Hepatocyte (in vitro differentiated cells): ENCODE measurements around the gene C19orf53. TPM values are rescaled to one million over a fixed set of nuclear protein-coding genes. Genes with fewer than 3 reads are reported as not detected.

ENCODE experiments used
- DNase-seq: peaks from one replicate; pipeline ENCODE4 v3.0.0-alpha.2; 2016; ENCODE audit warnings: low spot score
- H2AFZ ChIP-seq: fragments of 200-600 bp; sonication (generic); 2 replicates; pipeline ENCODE4 v1.6.0; 2016; ENCODE audit warnings: antibody characterized with exemption, mild to moderate bottlenecking
- H3K27ac ChIP-seq: fragments of 200-600 bp; sonication (generic); 2 replicates; pipeline ENCODE4 v1.5.1; 2016; ENCODE audit warnings: mild to moderate bottlenecking
- H3K27me3 ChIP-seq: fragments of 200-600 bp; sonication (generic); 2 replicates; pipeline ENCODE4 v1.6.1; 2016
- H3K36me3 ChIP-seq: fragments of 200-600 bp; sonication (generic); replicated peaks from 2 replicates; pipeline ENCODE4 v1.5.1; 2016; ENCODE audit warnings: low read depth; ENCODE audit not compliant: insufficient read depth
- H3K4me1 ChIP-seq: fragments of 200-600 bp; sonication (generic); 2 replicates; pipeline ENCODE4 v1.5.1; 2016; ENCODE audit warnings: mild to moderate bottlenecking, moderate library complexity; ENCODE audit not compliant: insufficient read depth
- H3K4me2 ChIP-seq: fragments of 200-600 bp; sonication (generic); 2 replicates; pipeline ENCODE4 v1.6.0; 2016
- H3K4me3 ChIP-seq: fragments of 200-600 bp; sonication (generic); 2 replicates; pipeline ENCODE4 v1.5.1; 2016; ENCODE audit warnings: mild to moderate bottlenecking
- H3K79me2 ChIP-seq: fragments of 200-600 bp; sonication (generic); 2 replicates; pipeline ENCODE4 v1.6.0; 2017; ENCODE audit warnings: mild to moderate bottlenecking
- H3K9me2 ChIP-seq: fragments of 200-600 bp; sonication (generic); replicated peaks from 2 replicates; pipeline ENCODE4 v1.6.0; 2017; ENCODE audit warnings: mild to moderate bottlenecking; ENCODE audit not compliant: insufficient read depth
- H3K9me3 ChIP-seq: fragments of 200-600 bp; sonication (generic); 2 replicates; pipeline ENCODE4 v1.5.1; 2016; ENCODE audit warnings: low read depth, mild to moderate bottlenecking
- H4K20me1 ChIP-seq: fragments of 200-600 bp; sonication (generic); 2 replicates; pipeline ENCODE4 v1.6.0; 2016; ENCODE audit warnings: mild to moderate bottlenecking; ENCODE audit not compliant: insufficient read depth, poor library complexity, severe bottlenecking
- EZH2 ChIP-seq: fragments of 200-600 bp; sonication (generic); IDR thresholded peaks from 2 replicates; pipeline ENCODE4 v1.6.1; 2016; ENCODE audit warnings: antibody characterized with exemption, mild to moderate bottlenecking, borderline replicate concordance
- EZH2phosphoT487 ChIP-seq: fragments of 200-600 bp; sonication (generic); IDR thresholded peaks from one replicate; pipeline ENCODE4 v1.6.1; 2018; ENCODE audit warnings: antibody characterized with exemption, mild to moderate bottlenecking, low read depth, moderate library complexity; ENCODE audit not compliant: unreplicated experiment, severe bottlenecking
- WGBS: methylation state at CpG from one replicate; pipeline ENCODE4 v1.1.6; 2016; ENCODE audit warnings: low lambda C conversion rate; ENCODE audit errors: missing lambda C conversion rate; 5-methylcytosine and 5-hydroxymethylcytosine counted together
- polyA plus RNA-seq: library from polyadenylated mRNA; unstranded; fragments of >200 nt; fragmentation: Nextera tagmentation; extraction: Ambion mirVana; gene quantifications from 2 replicates; pipeline ENCODE4 v1.2.1, GENCODE V29; 2016
- total RNA-seq: library from RNA; depleted of rRNA; stranded (reverse); fragments of >200 nt; gene quantifications from 2 replicates; pipeline ENCODE4 v1.2.3, GENCODE V29; 2014
- TF ChIP-seq, protein P1 (sequence below): fragments of 200-600 bp; sonication (generic); IDR thresholded peaks from 2 replicates; pipeline ENCODE4 v1.5.1; 2016; ENCODE audit warnings: antibody characterized with exemption, mild to moderate bottlenecking; ENCODE audit not compliant: poor library complexity

Gene C19orf53
- total and polyA plus RNA-seq, 2 experiments from 2014 or later: 89.2 to 220 TPM

GRCh38 chr19:13766095-13766481 lies 8.2 kb upstream of the C19orf53 start:
- TF ChIP-seq, protein P1, sequence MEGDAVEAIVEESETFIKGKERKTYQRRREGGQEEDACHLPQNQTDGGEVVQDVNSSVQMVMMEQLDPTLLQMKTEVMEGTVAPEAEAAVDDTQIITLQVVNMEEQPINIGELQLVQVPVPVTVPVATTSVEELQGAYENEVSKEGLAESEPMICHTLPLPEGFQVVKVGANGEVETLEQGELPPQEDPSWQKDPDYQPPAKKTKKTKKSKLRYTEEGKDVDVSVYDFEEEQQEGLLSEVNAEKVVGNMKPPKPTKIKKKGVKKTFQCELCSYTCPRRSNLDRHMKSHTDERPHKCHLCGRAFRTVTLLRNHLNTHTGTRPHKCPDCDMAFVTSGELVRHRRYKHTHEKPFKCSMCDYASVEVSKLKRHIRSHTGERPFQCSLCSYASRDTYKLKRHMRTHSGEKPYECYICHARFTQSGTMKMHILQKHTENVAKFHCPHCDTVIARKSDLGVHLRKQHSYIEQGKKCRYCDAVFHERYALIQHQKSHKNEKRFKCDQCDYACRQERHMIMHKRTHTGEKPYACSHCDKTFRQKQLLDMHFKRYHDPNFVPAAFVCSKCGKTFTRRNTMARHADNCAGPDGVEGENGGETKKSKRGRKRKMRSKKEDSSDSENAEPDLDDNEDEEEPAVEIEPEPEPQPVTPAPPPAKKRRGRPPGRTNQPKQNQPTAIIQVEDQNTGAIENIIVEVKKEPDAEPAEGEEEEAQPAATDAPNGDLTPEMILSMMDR: no peak
- no peak for TF ChIP-seq EZH2
- Histone ChIP-seq H3K9me3 (no peaks in the 10 kb centered on the region), H4K20me1 (no peaks in the 10 kb centered on the region), H3K4me3 (no peak overlapping the region), H2AFZ (no peak overlapping the region), H3K9me2 (no peaks in the 10 kb centered on the region), H3K4me2 (no peak overlapping the region), H3K79me2 (peaks cover 3% of the 10 kb centered on the region), H3K36me3 (no peaks in the 10 kb centered on the region), H3K27me3 (no peaks in the 10 kb centered on the region), H3K4me1 (peaks cover 7% of the 10 kb centered on the region), H3K27ac (no peak overlapping the region)
- 100% methylated on average over 3 of the region's 3 CpGs for WGBS
- no peak for DNase-seq

DNA sequence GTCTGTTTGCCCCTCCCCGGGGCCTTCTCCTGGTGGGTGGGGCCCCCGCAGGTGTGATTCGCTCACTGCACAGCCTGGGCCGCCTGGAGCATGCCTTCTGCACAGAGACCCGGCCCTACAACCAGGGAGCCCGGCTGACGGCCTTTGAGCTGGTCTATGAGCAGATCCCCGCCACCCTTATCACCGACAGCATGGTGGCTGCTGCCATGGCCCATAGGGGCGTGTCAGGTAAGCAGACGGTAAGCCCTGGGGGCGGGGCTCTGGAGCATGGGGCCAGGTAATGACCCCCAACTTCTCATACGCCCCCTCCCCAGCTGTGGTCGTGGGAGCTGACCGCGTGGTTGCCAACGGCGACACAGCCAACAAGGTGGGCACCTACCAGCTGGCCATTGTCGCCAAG lies 5.7 kb upstream of the C19orf53 start:
- Histone ChIP-seq H3K4me1 (peaks cover 7% of the 10 kb centered on the region), H3K27me3 (no peaks in the 10 kb centered on the region), H3K36me3 (no peaks in the 10 kb centered on the region), H2AFZ (no peak overlapping the region), H3K4me3 (no peak overlapping the region), H4K20me1 (no peaks in the 10 kb centered on the region), H3K79me2 (peaks cover 3% of the 10 kb centered on the region), H3K27ac (no peak overlapping the region), H3K9me2 (no peaks in the 10 kb centered on the region), H3K9me3 (no peaks in the 10 kb centered on the region), H3K4me2 (no peak overlapping the region)
- WGBS: 95% methylated on average over 17 of the region's 19 CpGs
- no peak for TF ChIP-seq EZH2
- no peak for TF ChIP-seq EZH2phosphoT487
- TF ChIP-seq, protein P1: no peak
- DNase-seq: no peak

GRCh38 chr19:13770013-13770635 lies 4.1 kb upstream of the C19orf53 start:
- H3K9me2 ChIP-seq: no peaks in the 10 kb centered on the region
- no peak for DNase-seq
- no peaks in the 10 kb centered on the region for H3K36me3 ChIP-seq
- peaks cover 6% of the 10 kb centered on the region for H3K4me1 ChIP-seq
- TF ChIP-seq EZH2 (no peak), EZH2phosphoT487 (no peak)
- TF ChIP-seq, protein P1: no peak
- 86% methylated on average over 16 of the region's 16 CpGs for WGBS
- H3K27ac ChIP-seq: no peak overlapping the region
- H3K4me3 ChIP-seq: no peak overlapping the region
- H3K27me3 ChIP-seq: no peaks in the 10 kb centered on the region
- H3K79me2 ChIP-seq: peaks cover 5% of the 10 kb centered on the region
- no peak overlapping the region for H2AFZ ChIP-seq
- no peaks in the 10 kb centered on the region for H3K9me3 ChIP-seq
- H3K4me2 ChIP-seq: no peak overlapping the region
- H4K20me1 ChIP-seq: no peaks in the 10 kb centered on the region

- Histone ChIP-seq H3K9me2 (no peaks in the 10 kb centered on the region), H3K4me2 (no peak overlapping the region), H3K27me3 (no peaks in the 10 kb centered on the region), H3K9me3 (no peaks in the 10 kb centered on the region), H3K27ac (no peak overlapping the region), H4K20me1 (no peaks in the 10 kb centered on the region), H3K36me3 (no peaks in the 10 kb centered on the region), H3K4me1 (peaks cover 12% of the 10 kb centered on the region), H3K79me2 (peaks cover 27% of the 10 kb centered on the region), H3K4me3 (no peak overlapping the region), H2AFZ (no peak overlapping the region)
- 95% methylated on average over 9 of the region's 9 CpGs for WGBS
- DNase-seq: no peak
- TF ChIP-seq EZH2 (no peak), EZH2phosphoT487 (no peak)
- TF ChIP-seq, protein P1: no peak
These were observed 4.1 kb downstream of the C19orf53 start for GRCh38 chr19:13778398-13778797.
